Keratinocyte (primary cell): ENCODE data around the gene ARPP19. TPM values are rescaled to one million over a fixed set of nuclear protein-coding genes. Genes with fewer than 3 reads are reported as not detected.

Experiments used
- DNase-seq: peaks from one replicate; pipeline ENCODE4 v3.0.0-alpha.2; 2011; ENCODE audit warnings: low read depth, missing footprints, low spot score
- FAIRE-seq: peaks from 2 replicates; lab custom pipeline; 2011; peaks lifted over from hg19 to GRCh38; lab: Jason Lieb, UNC
- H2AFZ ChIP-seq: 2 replicates; pipeline ENCODE4 v1.6.0; 2012; ENCODE audit warnings: low read length, control low read depth, inconsistent platforms; ENCODE audit not compliant: control insufficient read depth
- H3K27ac ChIP-seq: 2 replicates; pipeline ENCODE4 v1.5.1; 2011; ENCODE audit warnings: low read length; ENCODE audit not compliant: control insufficient read depth, insufficient read depth
- H3K27me3 ChIP-seq: 3 replicates; pipeline ENCODE4 v1.6.0; 2011; ENCODE audit warnings: low read length; ENCODE audit not compliant: control insufficient read depth, insufficient read depth; ENCODE audit errors: extremely low read depth
- H3K36me3 ChIP-seq, 2 experiments: 2 replicates in 1 of 2; 3 replicates in 1 of 2; pipeline ENCODE4 v1.5.1; 2011; ENCODE audit warnings: low read length in 2 of 2, mild to moderate bottlenecking in 1 of 2; ENCODE audit not compliant: control insufficient read depth in 2 of 2, insufficient read depth in 2 of 2; ENCODE audit errors: extremely low read depth in 1 of 2
- H3K4me1 ChIP-seq: 3 replicates; pipeline ENCODE4 v1.5.1; 2011; ENCODE audit warnings: low read length; ENCODE audit not compliant: control insufficient read depth, insufficient read depth; ENCODE audit errors: extremely low read depth
- H3K4me2 ChIP-seq: 3 replicates; pipeline ENCODE4 v1.6.0; 2011; ENCODE audit warnings: low read depth, low read length; ENCODE audit not compliant: control insufficient read depth, insufficient read depth; ENCODE audit errors: extremely low read depth
- H3K4me3 ChIP-seq, 3 experiments: fragments of 200-600 bp in 1 of 3; sonication (generic) in 1 of 3; 2 replicates in 2 of 3; 3 replicates in 1 of 3; pipeline ENCODE4 v1.5.1; 2011 to 2016; ENCODE audit warnings: low read length in 3 of 3, mild to moderate bottlenecking in 3 of 3, control low read depth in 2 of 3, inconsistent platforms in 1 of 3, low read depth in 1 of 3, mixed read lengths in 1 of 3, mixed run types in 1 of 3, moderate library complexity in 1 of 3; ENCODE audit not compliant: control insufficient read depth in 2 of 3, insufficient read depth in 2 of 3; ENCODE audit errors: extremely low read depth in 1 of 3
- H3K79me2 ChIP-seq: 2 replicates; pipeline ENCODE4 v1.6.0; 2012; ENCODE audit warnings: low read length; ENCODE audit not compliant: control insufficient read depth, insufficient read depth
- H3K9ac ChIP-seq: 3 replicates; pipeline ENCODE4 v1.6.0; 2011; ENCODE audit warnings: low read length; ENCODE audit not compliant: control insufficient read depth, insufficient read depth; ENCODE audit errors: extremely low read depth
- H3K9me1 ChIP-seq: 3 replicates; pipeline ENCODE4 v1.6.0; 2011; ENCODE audit warnings: low read length; ENCODE audit not compliant: control insufficient read depth, insufficient read depth; ENCODE audit errors: extremely low read depth
- H3K9me3 ChIP-seq: 2 replicates; pipeline ENCODE4 v1.5.1; 2012; ENCODE audit warnings: low read depth, low read length; ENCODE audit not compliant: control insufficient read depth
- H4K20me1 ChIP-seq: 3 replicates; pipeline ENCODE4 v1.6.0; 2011; ENCODE audit warnings: low read length; ENCODE audit not compliant: control insufficient read depth, insufficient read depth; ENCODE audit errors: extremely low read depth
- EZH2 ChIP-seq: IDR thresholded peaks from one replicate; pipeline ENCODE4 v1.6.1; 2012; ENCODE audit warnings: inconsistent platforms, mild to moderate bottlenecking, low read length, moderate library complexity
- dilution Hi-C: fragments of 300-500 bp; cut with MboI; formaldehyde crosslinking; loops from one replicate; pipeline ENCODE4 v1.7.0; 2020; ENCODE audit warnings: low sequenced_read_pairs; ENCODE audit not compliant: extremely low pct_ligation_motif_present
- polyA plus RNA-seq, 5 experiments: library from polyadenylated mRNA; depleted of rRNA in 3 of 5; stranded (reverse) in 3 of 5; stranded (forward) in 1 of 5; unstranded in 1 of 5; fragments of >200 nt; gene quantifications; 1 replicate in 1 of 5; 2 replicates in 3 of 5; 3 replicates in 1 of 5; pipeline versions ENCODE4 v1.2.1 to v1.2.3, GENCODE V29; 2011 to 2012; ENCODE audit warnings: missing spikeins in 2 of 5, low read depth in 1 of 5, low replicate concordance in 1 of 5
- TF ChIP-seq, protein P1 (sequence below), 3 experiments: IDR thresholded peaks in 1 of 3; conservative IDR thresholded peaks in 1 of 3; optimal IDR thresholded peaks in 1 of 3; 2 replicates in 2 of 3; 3 replicates in 1 of 3; pipeline versions ENCODE3 to v1.5.1; 2011; ENCODE audit warnings: low read length in 3 of 3, mild to moderate bottlenecking in 3 of 3, moderate library complexity in 2 of 3, control low read depth in 1 of 3, inconsistent platforms in 1 of 3; ENCODE audit not compliant: insufficient read depth in 2 of 3; ENCODE audit errors: extremely low read depth in 1 of 3

ARPP19 gene
- polyA plus RNA-seq, 1 donor (not counting 4 experiments of a cell fraction or from before 2014, with no cell fraction given) = 128 TPM

DNA sequence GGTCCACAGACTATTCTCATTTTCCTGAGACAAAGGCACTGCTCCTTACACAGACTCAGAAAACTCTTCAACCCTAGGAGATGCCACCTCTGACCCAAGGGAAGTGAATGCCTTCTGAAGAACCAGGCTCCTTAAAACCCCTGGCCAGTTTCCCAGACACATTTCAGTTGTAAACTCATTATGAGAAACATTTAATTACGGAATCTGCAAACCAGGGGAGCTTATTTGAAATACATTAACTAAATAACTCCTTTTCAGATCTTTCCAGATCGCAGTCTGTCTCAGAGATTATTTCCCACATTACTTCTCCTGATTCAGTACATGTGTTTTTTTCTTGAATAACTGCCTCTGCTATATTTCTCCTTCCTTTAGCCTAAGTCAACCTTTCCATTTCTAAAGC lies 57.7 kb downstream of the ARPP19 start:
- Histone ChIP-seq H3K27ac (no peak overlapping the region), H3K4me3 (no peak overlapping the region), H3K9ac (no peak overlapping the region), H3K9me3 (no peaks in the 10 kb centered on the region), H3K27me3 (no peaks in the 10 kb centered on the region), H2AFZ (no peak overlapping the region), H3K79me2 (peaks cover 54% of the 10 kb centered on the region), H3K9me1 (no peaks in the 10 kb centered on the region), H3K36me3 (no peaks in the 10 kb centered on the region), H4K20me1 (no peaks in the 10 kb centered on the region), H3K4me1 (peaks cover 16% of the 10 kb centered on the region), H3K4me2 (no peak overlapping the region)
- FAIRE-seq = no peak
- TF ChIP-seq, protein P1, sequence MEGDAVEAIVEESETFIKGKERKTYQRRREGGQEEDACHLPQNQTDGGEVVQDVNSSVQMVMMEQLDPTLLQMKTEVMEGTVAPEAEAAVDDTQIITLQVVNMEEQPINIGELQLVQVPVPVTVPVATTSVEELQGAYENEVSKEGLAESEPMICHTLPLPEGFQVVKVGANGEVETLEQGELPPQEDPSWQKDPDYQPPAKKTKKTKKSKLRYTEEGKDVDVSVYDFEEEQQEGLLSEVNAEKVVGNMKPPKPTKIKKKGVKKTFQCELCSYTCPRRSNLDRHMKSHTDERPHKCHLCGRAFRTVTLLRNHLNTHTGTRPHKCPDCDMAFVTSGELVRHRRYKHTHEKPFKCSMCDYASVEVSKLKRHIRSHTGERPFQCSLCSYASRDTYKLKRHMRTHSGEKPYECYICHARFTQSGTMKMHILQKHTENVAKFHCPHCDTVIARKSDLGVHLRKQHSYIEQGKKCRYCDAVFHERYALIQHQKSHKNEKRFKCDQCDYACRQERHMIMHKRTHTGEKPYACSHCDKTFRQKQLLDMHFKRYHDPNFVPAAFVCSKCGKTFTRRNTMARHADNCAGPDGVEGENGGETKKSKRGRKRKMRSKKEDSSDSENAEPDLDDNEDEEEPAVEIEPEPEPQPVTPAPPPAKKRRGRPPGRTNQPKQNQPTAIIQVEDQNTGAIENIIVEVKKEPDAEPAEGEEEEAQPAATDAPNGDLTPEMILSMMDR (optimal IDR thresholded peaks at IDR 0.05 in 1 of 3, IDR thresholded peaks at IDR 0.05 in 1 of 3, conservative IDR thresholded peaks at IDR 0.05 in 1 of 3; ENCODE audit: extremely low read depth in 1 of 3, insufficient read depth in 2 of 3, low read length in 3 of 3) = no peak
- no peak for TF ChIP-seq EZH2
- dilution Hi-C loops = no loop called here
- no peak for DNase-seq

DNA sequence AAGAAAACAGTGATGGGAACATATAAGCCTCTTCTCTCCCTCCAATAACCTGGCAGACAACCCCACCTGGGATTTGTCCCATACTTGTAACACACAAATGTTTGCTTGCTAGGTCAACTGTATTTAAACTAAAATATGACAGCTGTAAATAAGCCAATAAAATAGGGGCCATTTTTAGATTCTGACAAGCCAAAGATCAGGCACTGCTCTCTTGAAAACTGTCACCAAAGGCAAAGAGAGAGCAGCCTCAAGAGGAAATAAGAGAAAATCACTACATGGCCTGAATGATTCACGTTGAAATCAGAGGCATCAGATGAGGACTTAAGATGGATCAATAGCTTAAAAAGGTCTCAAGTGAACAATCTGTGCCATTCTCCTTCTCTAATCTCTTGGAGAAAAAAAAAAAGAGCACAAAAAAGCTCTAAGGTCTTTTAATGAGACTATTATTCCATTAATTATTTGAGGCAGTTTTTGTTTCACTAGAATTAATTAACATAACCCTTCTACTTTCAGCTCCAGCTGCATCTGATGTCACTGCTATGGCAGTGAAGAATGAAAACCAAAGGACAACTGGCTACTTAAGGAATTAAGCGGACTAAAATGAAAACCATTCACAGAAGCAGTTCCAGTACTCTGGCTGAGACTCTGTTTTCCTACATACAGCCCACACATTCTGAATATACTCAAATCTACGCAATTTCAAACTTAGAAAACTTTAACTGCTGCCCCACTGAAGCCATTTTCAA lies 59.2 kb downstream of the ARPP19 start:
- Histone ChIP-seq H4K20me1 (no peaks in the 10 kb centered on the region), H3K4me2 (no peak overlapping the region)
- dilution Hi-C loops = no loop called here

More for the DNA sequence above, 59.2 kb downstream of the ARPP19 start:
- H2AFZ ChIP-seq = no peak overlapping the region
- TF ChIP-seq, protein P1 (optimal IDR thresholded peaks at IDR 0.05 in 1 of 3, IDR thresholded peaks at IDR 0.05 in 1 of 3, conservative IDR thresholded peaks at IDR 0.05 in 1 of 3; ENCODE audit: extremely low read depth in 1 of 3, insufficient read depth in 2 of 3, low read length in 3 of 3) = no peak
- TF ChIP-seq EZH2 = no peak
- no peaks in the 10 kb centered on the region for H3K9me1 ChIP-seq
- no peak overlapping the region for H3K4me3 ChIP-seq
- H3K4me1 ChIP-seq = peaks cover 22% of the 10 kb centered on the region
- H3K27ac ChIP-seq = no peak overlapping the region
- H3K27me3 ChIP-seq = no peaks in the 10 kb centered on the region
- no peak overlapping the region for H3K9ac ChIP-seq
- no peak for FAIRE-seq
- DNase-seq = no peak
- no peaks in the 10 kb centered on the region for H3K36me3 ChIP-seq
- H3K9me3 ChIP-seq = no peaks in the 10 kb centered on the region
- peaks cover 46% of the 10 kb centered on the region for H3K79me2 ChIP-seq
